Brain microvascular endothelial cell (primary cell): ENCODE results near the gene BCAS1.

Experiments
- DNase-seq: peaks from one replicate; pipeline ENCODE4 v3.0.0-alpha.2; 2020
- H3K27ac ChIP-seq: fragments of 250-450 bp; sonication (Bioruptor Pico); 2 replicates; pipeline ENCODE4 v1.5.1; 2020; ENCODE audit warnings: mild to moderate bottlenecking, moderate library complexity
- H3K27me3 ChIP-seq: fragments of 250-450 bp; sonication (Bioruptor Pico); replicated peaks from 2 replicates; pipeline ENCODE4 v1.5.1; 2020; ENCODE audit warnings: mild to moderate bottlenecking
- H3K36me3 ChIP-seq: fragments of 250-450 bp; sonication (Bioruptor Pico); replicated peaks from 2 replicates; pipeline ENCODE4 v1.5.1; 2020; ENCODE audit warnings: mild to moderate bottlenecking
- H3K4me3 ChIP-seq: 2 replicates; pipeline ENCODE4 v1.5.1; 2011; ENCODE audit warnings: low read depth, mild to moderate bottlenecking, control low read depth, low read length, moderate library complexity
- CTCF ChIP-seq: IDR thresholded peaks from 2 replicates; pipeline ENCODE4 v1.5.1; 2011; ENCODE audit warnings: low read depth, mild to moderate bottlenecking, moderate library complexity, low read length, control low read depth, inconsistent platforms; ENCODE audit errors: missing control alignments
- in situ Hi-C: cut with HindIII; loops from 2 replicates; pipeline ENCODE4 v1.10.0; 2017; ENCODE audit warnings: low sequenced_read_pairs, low pct_ligation_motif_present

BCAS1 gene

GRCh38 chr20:53898556-53898931 is 171.8 kb downstream of the BCAS1 start:
- Histone ChIP-seq H3K27me3 (no peaks in the 10 kb centered on the region), H3K4me3 (no peak overlapping the region), H3K27ac (no peak overlapping the region), H3K36me3 (no peaks in the 10 kb centered on the region)
- DNase-seq, result no peak
- no peak for TF ChIP-seq CTCF
- in situ Hi-C loops, result loop anchor here (25.0 kb wide), 1 partner anchor 311 kb away; the partner anchor contains the start of gene ZNF217

DNA sequence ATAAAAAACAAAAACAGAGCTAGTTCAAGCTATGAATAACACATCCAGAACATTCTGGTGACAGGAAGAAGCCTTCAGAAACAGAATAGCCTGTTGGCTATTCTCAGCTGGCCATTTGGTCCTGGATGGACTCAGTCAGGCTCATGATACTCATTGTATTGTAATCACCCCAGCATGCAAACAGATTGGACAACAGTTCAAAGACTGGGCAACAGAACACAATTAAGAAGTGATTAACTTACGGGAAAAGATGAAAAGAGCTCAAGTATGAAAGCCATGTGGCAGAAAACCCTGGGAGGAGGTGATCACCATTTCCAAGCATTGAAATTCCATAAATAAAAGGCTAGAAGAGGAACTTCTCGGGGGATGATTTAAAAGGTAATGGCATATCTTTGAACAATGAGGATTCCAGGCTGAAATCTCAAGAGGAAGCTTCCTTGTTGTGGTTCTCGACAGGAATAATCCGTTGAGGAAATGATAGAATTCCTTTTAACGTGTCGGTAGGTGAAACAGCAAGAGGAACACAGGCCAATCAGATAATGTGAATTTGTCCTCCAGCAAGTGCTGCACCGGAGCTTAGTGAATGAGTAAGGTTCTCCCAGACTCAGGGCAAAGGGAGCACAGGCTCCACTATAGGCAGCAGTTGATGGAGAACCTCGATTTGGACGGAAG is 172.4 kb downstream of the BCAS1 start:
- no peaks in the 10 kb centered on the region for H3K36me3 ChIP-seq
- in situ Hi-C loops, result loop anchor here (25.0 kb wide), 1 partner anchor 311 kb away; the partner anchor contains the start of gene ZNF217
- H3K27me3 ChIP-seq, result no peaks in the 10 kb centered on the region
- no peak overlapping the region for H3K27ac ChIP-seq
- TF ChIP-seq CTCF, result no peak
- no peak overlapping the region for H3K4me3 ChIP-seq
- DNase-seq, result no peak

DNA sequence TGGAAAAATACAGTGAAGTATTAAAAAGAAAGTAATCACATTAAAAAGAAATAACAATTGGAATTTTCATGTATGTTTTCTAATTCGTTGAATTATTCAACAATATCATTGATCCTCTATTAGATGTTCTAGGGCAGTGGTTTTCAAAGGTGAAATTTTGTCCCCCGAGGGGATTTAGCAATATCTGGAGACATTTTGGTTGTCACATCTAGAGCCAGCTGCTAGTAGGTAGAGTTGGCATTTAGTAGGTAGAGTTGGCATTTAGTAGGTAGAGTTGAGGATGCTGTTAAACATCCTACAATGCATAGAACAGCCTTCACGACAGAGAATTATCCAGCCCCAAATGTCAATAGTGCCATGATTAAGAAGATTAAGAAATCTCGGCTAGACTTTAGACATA is 173.7 kb downstream of the BCAS1 start:
- no peaks in the 10 kb centered on the region for H3K36me3 ChIP-seq
- no peak overlapping the region for H3K27ac ChIP-seq
- H3K27me3 ChIP-seq, result no peaks in the 10 kb centered on the region
- DNase-seq, result no peak
- H3K4me3 ChIP-seq, result no peak overlapping the region
- TF ChIP-seq CTCF, result no peak
- in situ Hi-C loops, result loop anchor here (25.0 kb wide), 1 partner anchor 309 kb away; the partner anchor contains the start of gene ZNF217

GRCh38 chr20:53896041-53896440 is 174.4 kb downstream of the BCAS1 start:
- no peak for DNase-seq
- H3K27ac ChIP-seq, result no peak overlapping the region
- no peak overlapping the region for H3K4me3 ChIP-seq
- H3K36me3 ChIP-seq, result no peaks in the 10 kb centered on the region
- no peaks in the 10 kb centered on the region for H3K27me3 ChIP-seq
- no peak for TF ChIP-seq CTCF
- in situ Hi-C loops, result loop anchor here (25.0 kb wide), 1 partner anchor 309 kb away; the partner anchor contains the start of gene ZNF217

DNA sequence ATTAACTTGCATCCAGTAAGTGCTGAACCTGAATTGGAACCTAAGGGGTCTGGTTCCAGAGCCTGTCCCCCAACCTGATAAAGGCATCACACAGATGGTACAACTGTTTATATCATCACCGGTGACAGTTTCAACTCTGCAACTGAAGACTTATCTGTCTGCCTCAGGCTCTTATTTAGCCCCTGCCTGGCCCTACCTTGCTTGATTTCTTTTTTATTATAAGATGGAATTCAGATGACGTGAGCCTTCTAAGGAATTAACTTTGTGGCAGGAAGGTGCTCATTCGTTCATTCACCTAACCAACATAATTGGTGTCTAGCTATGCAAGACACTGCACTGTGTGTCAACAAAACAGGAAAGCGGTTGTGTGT is 175.0 kb downstream of the BCAS1 start:
- Histone ChIP-seq H3K4me3 (no peak overlapping the region), H3K36me3 (no peaks in the 10 kb centered on the region), H3K27me3 (no peaks in the 10 kb centered on the region), H3K27ac (no peak overlapping the region)
- DNase-seq, result no peak
- no peak for TF ChIP-seq CTCF
- in situ Hi-C loops, result loop anchor here (25.0 kb wide), 1 partner anchor 308 kb away; the partner anchor contains the start of gene ZNF217
